GM12878 (cell line): ENCODE measurements around the gene RASGRP2. TPM values are rescaled to one million over a fixed set of nuclear protein-coding genes. Genes with fewer than 3 reads are reported as not detected.

Experiments used
- ATAC-seq: fragments of 200-7000 bp; cut with Tn5 transposase; 3 replicates; pipeline ENCODE4 v1.9.1; 2020; ENCODE audit warnings: mild to moderate bottlenecking, moderate library complexity
- BruUV-seq: library from RNA; stranded (reverse); fragments of 400-500 nt; replicated peaks from 2 replicates; lab custom pipeline; 2021; lab: Mats Ljungman, UMichigan
- CTCF ChIA-PET: fragments of 300-600 bp; sonication (Branson Sonifier 250); formaldehyde crosslinking; extraction: SDS; loops from one replicate; lab custom pipeline; 2021; ENCODE audit warnings: inconsistent platforms; lab: Yijun Ruan, JAX
- POLR2A ChIA-PET: fragments of 350-600 bp; formaldehyde crosslinking; extraction: SDS; loops from one replicate; lab custom pipeline; 2021; ENCODE audit warnings: inconsistent platforms; lab: Charles Lee
- RAD21 ChIA-PET: fragments of 300-600 bp; sonication (Branson Sonifier 250); formaldehyde crosslinking; loops from one replicate; lab custom pipeline; 2023; ENCODE audit warnings: antibody characterized with exemption; ENCODE audit not compliant: unreplicated experiment; lab: Charles Lee
- SMC1A ChIA-PET: fragments of 300-600 bp; sonication (Branson Sonifier 250); formaldehyde crosslinking; loops from one replicate; lab custom pipeline; 2023; ENCODE audit not compliant: unreplicated experiment, uncharacterized antibody; lab: Charles Lee
- DNase-seq: peaks from one replicate; pipeline ENCODE4 v3.0.0-alpha.2; 2011; ENCODE audit warnings: low read depth, low spot score
- FAIRE-seq: peaks from 3 replicates; lab custom pipeline; 2011; peaks lifted over from hg19 to GRCh38; lab: Jason Lieb, UNC
- H2AFZ ChIP-seq: 2 replicates; pipeline ENCODE4 v1.6.0; 2011; ENCODE audit warnings: low read depth, low read length, control low read depth; ENCODE audit not compliant: control insufficient read depth
- H3K27ac ChIP-seq: 2 replicates; pipeline ENCODE4 v1.5.1; 2011; ENCODE audit warnings: control low read depth; ENCODE audit not compliant: control insufficient read depth, insufficient read depth
- H3K27me3 ChIP-seq, 2 experiments: replicated peaks in 1 of 2; 2 replicates each; pipeline versions ENCODE4 v1.6.0 to v1.6.1; 2011; ENCODE audit warnings: low read length in 1 of 2; ENCODE audit not compliant: control insufficient read depth in 2 of 2, insufficient read depth in 2 of 2
- H3K36me3 ChIP-seq, 2 experiments: 2 replicates each; pipeline ENCODE4 v1.5.1; 2011; ENCODE audit warnings: low read length in 1 of 2; ENCODE audit not compliant: control insufficient read depth in 2 of 2, insufficient read depth in 2 of 2
- H3K4me1 ChIP-seq: 2 replicates; pipeline ENCODE4 v1.6.1; 2011; ENCODE audit warnings: mild to moderate bottlenecking, low read length, moderate library complexity, mixed read lengths; ENCODE audit not compliant: control insufficient read depth, insufficient read depth
- H3K4me2 ChIP-seq: 2 replicates; pipeline ENCODE4 v1.6.0; 2011; ENCODE audit warnings: control low read depth; ENCODE audit not compliant: control insufficient read depth, insufficient read depth
- H3K4me3 ChIP-seq: fragments of 200-600 bp; sonication (generic); 2 replicates; pipeline ENCODE4 v1.5.1; 2016
- H3K79me2 ChIP-seq: 2 replicates; pipeline ENCODE4 v1.6.0; 2011; ENCODE audit warnings: low read length; ENCODE audit not compliant: control insufficient read depth, insufficient read depth
- H3K9ac ChIP-seq: 2 replicates; pipeline ENCODE4 v1.8.0; 2011; ENCODE audit warnings: low read length, control low read depth, mixed read lengths; ENCODE audit not compliant: control insufficient read depth, insufficient read depth
- H3K9me3 ChIP-seq: replicated peaks from 3 replicates; pipeline ENCODE4 v1.5.1; 2011; ENCODE audit warnings: mild to moderate bottlenecking, low read length; ENCODE audit not compliant: control insufficient read depth, insufficient read depth
- H4K20me1 ChIP-seq: 2 replicates; pipeline ENCODE4 v1.6.0; 2011; ENCODE audit not compliant: control insufficient read depth, insufficient read depth
- BCL3 ChIP-seq: IDR thresholded peaks from 2 replicates; pipeline ENCODE4 v1.6.1; 2011; ENCODE audit warnings: borderline replicate concordance, low read depth, mild to moderate bottlenecking, moderate library complexity, low read length; ENCODE audit not compliant: insufficient read depth, poor library complexity, severe bottlenecking
- HDAC2 ChIP-seq: fragments of 200-600 bp; sonication (generic); IDR thresholded peaks from 2 replicates; pipeline ENCODE4 v1.6.1; 2017
- RAD21 ChIP-seq: IDR thresholded peaks from 2 replicates; pipeline ENCODE4 v1.6.1; 2011; ENCODE audit warnings: mild to moderate bottlenecking, low read depth, low read length, moderate library complexity; ENCODE audit not compliant: insufficient read depth
- RB1 ChIP-seq: fragments of 450-650 bp; formaldehyde crosslinking; IDR thresholded peaks from 2 replicates; pipeline ENCODE4 v1.6.1; 2017; ENCODE audit warnings: mild to moderate bottlenecking, borderline replicate concordance
- SMAD1 ChIP-seq: fragments of 450-650 bp; IDR thresholded peaks from 2 replicates; pipeline ENCODE4 v1.6.1; 2018; ENCODE audit warnings: mild to moderate bottlenecking, low read depth; ENCODE audit not compliant: partially characterized antibody
- SPI1 ChIP-seq: IDR thresholded peaks from 2 replicates; pipeline ENCODE4 v1.6.1; 2011; ENCODE audit warnings: low read depth, mild to moderate bottlenecking, low read length, moderate library complexity, borderline replicate concordance; ENCODE audit not compliant: insufficient read depth
- STAT1 ChIP-seq: fragments of 450-650 bp; conservative IDR thresholded peaks from 2 replicates; pipeline ENCODE4 v1.6.1; 2014; ENCODE audit warnings: antibody characterized with exemption, mild to moderate bottlenecking
- STAT3 ChIP-seq: IDR thresholded peaks from 2 replicates; pipeline ENCODE4 v1.6.1; 2011; ENCODE audit warnings: low read depth, low read length, improper control_type of control experiment
- WGBS: methylation state at CpG from one replicate; pipeline ENCODE4 v1.1.6; 2016; ENCODE audit warnings: low lambda C conversion rate; ENCODE audit not compliant: insufficient replicate concordance, insufficient coverage; ENCODE audit errors: missing lambda C conversion rate; 5-methylcytosine and 5-hydroxymethylcytosine counted together
- in situ Hi-C: fragments of 300-500 bp; cut with MboI; formaldehyde crosslinking; loops from 9 replicates; pipeline ENCODE4 v1.14.3; 2018; ENCODE audit warnings: mixed read lengths
- intact Hi-C: fragments of 100-400 bp; cut with micrococcal nuclease; formaldehyde crosslinking; loops from one replicate; pipeline ENCODE4 v1.14.2; 2022; ENCODE audit not compliant: unreplicated experiment
- polyA plus RNA-seq, 11 experiments: library from polyadenylated mRNA; depleted of rRNA in 4 of 11; unstranded in 6 of 11; stranded (reverse) in 5 of 11; fragments of >200 nt; fragmentation: Nextera tagmentation in 4 of 11; fragmentation: Illumina TruSeq in 1 of 11; extraction: Ambion mirVana in 4 of 11; extraction: Trizol in 1 of 11; gene quantifications; 1 replicate in 1 of 11; 2 replicates in 10 of 11; pipeline versions ENCODE4 v1.2.1 to v1.2.3, GENCODE V29; 2011 to 2016; ENCODE audit warnings: inconsistent platforms in 2 of 11, missing spikeins in 2 of 11, low read depth in 1 of 11
- total RNA-seq, 4 experiments: library from RNA; depleted of rRNA in 3 of 4; stranded (reverse); fragments of >200 nt in 3 of 4; fragmentation: Illumina TruSeq in 1 of 4; extraction: Trizol in 1 of 4; gene quantifications; 2 replicates each; pipeline versions ENCODE4 v1.2.1 to v1.2.3, GENCODE V29; 2013 to 2021
- TF ChIP-seq, protein P1 (sequence below): fragments of 450-650 bp; IDR thresholded peaks from 2 replicates; pipeline ENCODE4 v1.6.1; 2016; ENCODE audit warnings: mild to moderate bottlenecking, moderate library complexity, borderline replicate concordance
- TF ChIP-seq, protein P2 (sequence below): fragments of 450-650 bp; formaldehyde crosslinking; IDR thresholded peaks from 2 replicates; pipeline ENCODE4 v1.4.0; 2022; ENCODE audit warnings: mild to moderate bottlenecking, moderate library complexity
- TF ChIP-seq, protein P3 (sequence below): fragments of 450-650 bp; IDR thresholded peaks from 2 replicates; pipeline ENCODE4 v1.6.1; 2017; ENCODE audit warnings: mild to moderate bottlenecking, low read depth, inconsistent platforms; ENCODE audit not compliant: poor library complexity, severe bottlenecking

RASGRP2 gene
- total and polyA plus RNA-seq, 10 of the 15 experiments (the other 5 are each of a cell fraction or from before 2014, with no cell fraction given) = 0.26 to 9.0 (median 5.4) TPM

- Histone ChIP-seq H3K4me1 (no peaks in the 10 kb centered on the region), H3K79me2 (no peaks in the 10 kb centered on the region), H3K27ac (no peak overlapping the region), H3K4me2 (no peak overlapping the region), H3K9me3 (no peaks in the 10 kb centered on the region), H3K36me3 (peaks cover 5 to 11% of the 10 kb centered on the region in 2 experiments; a peak in 3 of 4 replicates), H3K4me3 (no peak overlapping the region), H3K9ac (no peak overlapping the region), H2AFZ (no peak overlapping the region), H3K27me3 (no peaks in the 10 kb centered on the region), H4K20me1 (no peaks in the 10 kb centered on the region)
- CTCF ChIA-PET = interaction anchor here (5.2 kb wide), 1 partner anchor 12 kb away, joined by 41 read pairs; the partner anchor contains the start of gene MAP4K2
- POLR2A ChIA-PET = no interaction called here
- RAD21 ChIA-PET = no interaction called here
- FAIRE-seq (no peak), DNase-seq (no peak), ATAC-seq (no peak)
- 97% methylated on average over 15 of the region's 15 CpGs for WGBS
- no TSS peak for BruUV-seq
- in situ Hi-C loops (no loop called here), intact Hi-C loops (no loop called here)
- SMC1A ChIA-PET = no interaction called here
- TF ChIP-seq RB1 (no peak), STAT1 (no peak), HDAC2 (no peak), RAD21 (no peak), SMAD1 (no peak), SPI1 (no peak), BCL3 (no peak), STAT3 (no peak)
- TF ChIP-seq, protein P1, sequence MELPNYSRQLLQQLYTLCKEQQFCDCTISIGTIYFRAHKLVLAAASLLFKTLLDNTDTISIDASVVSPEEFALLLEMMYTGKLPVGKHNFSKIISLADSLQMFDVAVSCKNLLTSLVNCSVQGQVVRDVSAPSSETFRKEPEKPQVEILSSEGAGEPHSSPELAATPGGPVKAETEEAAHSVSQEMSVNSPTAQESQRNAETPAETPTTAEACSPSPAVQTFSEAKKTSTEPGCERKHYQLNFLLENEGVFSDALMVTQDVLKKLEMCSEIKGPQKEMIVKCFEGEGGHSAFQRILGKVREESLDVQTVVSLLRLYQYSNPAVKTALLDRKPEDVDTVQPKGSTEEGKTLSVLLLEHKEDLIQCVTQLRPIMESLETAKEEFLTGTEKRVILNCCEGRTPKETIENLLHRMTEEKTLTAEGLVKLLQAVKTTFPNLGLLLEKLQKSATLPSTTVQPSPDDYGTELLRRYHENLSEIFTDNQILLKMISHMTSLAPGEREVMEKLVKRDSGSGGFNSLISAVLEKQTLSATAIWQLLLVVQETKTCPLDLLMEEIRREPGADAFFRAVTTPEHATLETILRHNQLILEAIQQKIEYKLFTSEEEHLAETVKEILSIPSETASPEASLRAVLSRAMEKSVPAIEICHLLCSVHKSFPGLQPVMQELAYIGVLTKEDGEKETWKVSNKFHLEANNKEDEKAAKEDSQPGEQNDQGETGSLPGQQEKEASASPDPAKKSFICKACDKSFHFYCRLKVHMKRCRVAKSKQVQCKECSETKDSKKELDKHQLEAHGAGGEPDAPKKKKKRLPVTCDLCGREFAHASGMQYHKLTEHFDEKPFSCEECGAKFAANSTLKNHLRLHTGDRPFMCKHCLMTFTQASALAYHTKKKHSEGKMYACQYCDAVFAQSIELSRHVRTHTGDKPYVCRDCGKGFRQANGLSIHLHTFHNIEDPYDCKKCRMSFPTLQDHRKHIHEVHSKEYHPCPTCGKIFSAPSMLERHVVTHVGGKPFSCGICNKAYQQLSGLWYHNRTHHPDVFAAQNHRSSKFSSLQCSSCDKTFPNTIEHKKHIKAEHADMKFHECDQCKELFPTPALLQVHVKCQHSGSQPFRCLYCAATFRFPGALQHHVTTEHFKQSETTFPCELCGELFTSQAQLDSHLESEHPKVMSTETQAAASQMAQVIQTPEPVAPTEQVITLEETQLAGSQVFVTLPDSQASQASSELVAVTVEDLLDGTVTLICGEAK = no peak
- TF ChIP-seq, protein P2, sequence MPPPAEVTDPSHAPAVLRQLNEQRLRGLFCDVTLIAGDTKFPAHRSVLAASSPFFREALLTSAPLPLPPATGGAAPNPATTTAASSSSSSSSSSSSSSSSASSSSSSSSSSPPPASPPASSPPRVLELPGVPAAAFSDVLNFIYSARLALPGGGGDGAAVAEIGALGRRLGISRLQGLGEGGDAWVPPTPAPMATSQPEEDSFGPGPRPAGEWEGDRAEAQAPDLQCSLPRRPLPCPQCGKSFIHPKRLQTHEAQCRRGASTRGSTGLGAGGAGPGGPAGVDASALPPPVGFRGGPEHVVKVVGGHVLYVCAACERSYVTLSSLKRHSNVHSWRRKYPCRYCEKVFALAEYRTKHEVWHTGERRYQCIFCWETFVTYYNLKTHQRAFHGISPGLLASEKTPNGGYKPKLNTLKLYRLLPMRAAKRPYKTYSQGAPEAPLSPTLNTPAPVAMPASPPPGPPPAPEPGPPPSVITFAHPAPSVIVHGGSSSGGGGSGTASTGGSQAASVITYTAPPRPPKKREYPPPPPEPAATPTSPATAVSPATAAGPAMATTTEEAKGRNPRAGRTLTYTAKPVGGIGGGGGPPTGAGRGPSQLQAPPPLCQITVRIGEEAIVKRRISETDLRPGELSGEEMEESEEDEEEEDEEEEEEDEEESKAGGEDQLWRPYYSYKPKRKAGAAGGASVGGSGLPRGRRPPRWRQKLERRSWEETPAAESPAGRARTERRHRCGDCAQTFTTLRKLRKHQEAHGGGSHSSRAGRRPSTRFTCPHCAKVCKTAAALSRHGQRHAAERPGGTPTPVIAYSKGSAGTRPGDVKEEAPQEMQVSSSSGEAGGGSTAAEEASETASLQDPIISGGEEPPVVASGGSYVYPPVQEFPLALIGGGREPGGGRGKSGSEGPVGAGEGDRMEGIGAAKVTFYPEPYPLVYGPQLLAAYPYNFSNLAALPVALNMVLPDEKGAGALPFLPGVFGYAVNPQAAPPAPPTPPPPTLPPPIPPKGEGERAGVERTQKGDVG = no peak
- TF ChIP-seq, protein P3, sequence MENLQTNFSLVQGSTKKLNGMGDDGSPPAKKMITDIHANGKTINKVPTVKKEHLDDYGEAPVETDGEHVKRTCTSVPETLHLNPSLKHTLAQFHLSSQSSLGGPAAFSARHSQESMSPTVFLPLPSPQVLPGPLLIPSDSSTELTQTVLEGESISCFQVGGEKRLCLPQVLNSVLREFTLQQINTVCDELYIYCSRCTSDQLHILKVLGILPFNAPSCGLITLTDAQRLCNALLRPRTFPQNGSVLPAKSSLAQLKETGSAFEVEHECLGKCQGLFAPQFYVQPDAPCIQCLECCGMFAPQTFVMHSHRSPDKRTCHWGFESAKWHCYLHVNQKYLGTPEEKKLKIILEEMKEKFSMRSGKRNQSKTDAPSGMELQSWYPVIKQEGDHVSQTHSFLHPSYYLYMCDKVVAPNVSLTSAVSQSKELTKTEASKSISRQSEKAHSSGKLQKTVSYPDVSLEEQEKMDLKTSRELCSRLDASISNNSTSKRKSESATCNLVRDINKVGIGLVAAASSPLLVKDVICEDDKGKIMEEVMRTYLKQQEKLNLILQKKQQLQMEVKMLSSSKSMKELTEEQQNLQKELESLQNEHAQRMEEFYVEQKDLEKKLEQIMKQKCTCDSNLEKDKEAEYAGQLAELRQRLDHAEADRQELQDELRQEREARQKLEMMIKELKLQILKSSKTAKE = no peak
Measured at GRCh38 chr11:64789331-64790204, 45.6 kb upstream of the RASGRP2 start.
